GM21786 (cell line): ENCODE results near the gene PLAAT2.
"Not testable (repeated sequence)": the region's sequence is repeated elsewhere in the genome, so short reads cannot be mapped to it uniquely, and the experiment has no call there.

Experiments used
- ATAC-seq: cut with Tn5 transposase; IDR thresholded peaks from one replicate; pipeline ENCODE4 v1.9.1; 2021; ENCODE audit not compliant: unreplicated experiment

Gene PLAAT2

DNA sequence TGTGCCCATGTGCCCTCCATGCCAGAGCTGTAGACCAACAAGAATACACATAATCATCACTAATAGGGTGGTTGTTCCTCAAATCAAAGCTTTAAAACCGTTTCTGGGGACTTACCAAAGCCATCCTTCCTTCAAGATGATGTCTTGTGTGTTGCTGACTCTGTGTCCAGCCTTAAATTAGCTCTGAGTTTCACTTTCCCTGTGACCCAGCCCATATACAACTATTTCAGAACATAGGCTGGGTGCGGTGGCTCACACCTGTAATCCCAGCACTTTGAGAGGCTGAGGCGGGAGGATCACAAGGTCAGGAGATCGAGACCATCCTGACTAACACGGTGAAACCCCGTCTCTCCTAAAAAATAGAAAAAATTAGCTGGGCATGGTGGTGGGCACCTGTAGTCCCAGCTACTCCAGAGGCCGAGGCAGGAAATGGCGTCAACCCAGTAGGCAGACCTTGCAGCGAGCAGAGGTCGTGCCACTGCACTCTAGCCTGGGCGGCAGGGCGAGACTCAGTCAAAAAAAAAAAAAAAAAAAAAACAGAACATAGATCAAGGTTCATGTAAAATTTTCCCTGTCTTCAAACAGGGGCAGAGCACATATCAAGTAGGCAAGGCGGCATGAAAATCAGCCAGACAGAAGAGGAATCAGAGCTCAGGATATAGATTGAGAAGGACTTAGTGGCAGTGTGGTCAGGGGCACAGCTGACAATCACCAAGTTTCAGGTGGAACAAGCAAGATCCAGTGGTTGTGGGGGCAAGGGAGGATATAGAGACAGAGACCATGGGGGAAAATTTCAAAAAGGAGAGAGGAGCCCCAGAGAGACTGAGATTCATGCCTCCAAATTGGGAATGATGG is at the start of gene PLAAT2:
Gene PLAAT2, minus strand, starts transcription at position 179 of the 855 bp plus-strand sequence. Its CDS starts 55 bp downstream, at position 124.
- ATAC-seq = no peak

- ATAC-seq = no peak
Measured at GRCh38 chr11:63612181-63612580, 49.0 kb upstream of the PLAAT2 start.

DNA sequence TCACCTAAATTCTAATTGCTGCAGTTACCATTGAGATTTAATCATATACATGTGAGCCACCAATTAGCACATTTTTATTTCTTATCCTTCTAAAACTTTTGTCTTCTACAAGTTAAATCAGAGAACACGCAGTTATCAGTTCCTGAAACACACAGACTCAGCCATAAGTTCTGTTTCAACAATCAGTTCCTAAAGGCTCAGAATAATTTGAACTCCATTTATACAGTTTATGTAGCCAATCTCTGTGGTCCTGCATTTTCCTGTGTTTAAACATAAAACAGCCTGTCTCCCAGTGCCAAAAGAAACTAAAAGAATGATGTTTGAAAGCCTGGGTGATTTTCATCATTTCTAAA is 48.2 kb upstream of the PLAAT2 start:
- ATAC-seq = no peak

- ATAC-seq = no peak
Measured at GRCh38 chr11:63610604-63611394, 47.6 kb upstream of the PLAAT2 start.

DNA sequence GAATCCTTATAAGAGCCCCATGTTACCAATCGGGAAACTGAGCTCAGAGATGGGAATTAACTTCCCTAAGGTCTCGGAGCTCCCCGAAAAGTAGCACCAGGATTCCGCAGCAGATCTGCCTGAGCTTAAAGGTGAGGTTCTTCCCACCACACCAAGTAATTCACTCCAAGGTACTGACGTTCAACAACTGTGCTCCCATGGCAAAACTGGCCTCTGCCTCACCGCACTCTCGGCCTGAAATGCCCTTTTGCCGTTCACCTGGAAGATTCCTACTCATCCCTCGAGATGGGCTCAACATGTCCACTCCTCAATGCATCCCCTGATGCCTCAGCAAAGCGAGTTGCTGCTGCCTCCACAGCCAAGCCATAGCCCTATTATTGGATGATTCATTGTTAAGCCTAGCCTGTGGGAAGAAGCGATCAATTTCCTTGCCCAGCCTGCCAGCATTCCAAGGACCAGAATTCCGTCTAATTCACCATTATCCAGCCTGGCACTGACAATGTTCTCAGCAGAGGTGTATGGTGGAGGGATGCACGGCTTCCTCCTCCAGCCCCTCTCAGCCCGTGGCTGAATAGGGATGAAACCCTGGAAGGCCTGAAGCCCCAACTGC is 46.9 kb upstream of the PLAAT2 start:
- ATAC-seq = no peak

- no peak for ATAC-seq
Measured at GRCh38 chr11:63609536-63609935, 46.4 kb upstream of the PLAAT2 start.

- ATAC-seq = no peak
Measured at GRCh38 chr11:63608353-63609345, 45.5 kb upstream of the PLAAT2 start.

DNA sequence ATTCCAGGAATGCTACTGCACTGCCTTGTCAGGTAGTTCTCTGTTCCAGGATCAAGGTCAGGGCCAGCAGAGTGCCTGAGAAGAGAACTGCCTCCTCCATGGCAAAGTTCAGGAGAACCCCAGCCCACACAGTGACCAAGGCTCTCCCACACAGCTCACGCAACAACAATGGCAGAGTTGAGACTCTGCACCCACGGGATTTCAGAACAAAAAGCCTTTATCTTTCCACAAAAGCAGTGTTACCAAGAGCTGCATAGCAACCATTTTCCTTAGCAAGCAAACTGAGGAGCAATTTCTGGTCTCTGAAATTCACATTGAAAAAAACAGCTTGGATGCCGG is 40.0 kb upstream of the PLAAT2 start:
- no peak for ATAC-seq

GRCh38 chr11:63602290-63603179 is 39.4 kb upstream of the PLAAT2 start:
- ATAC-seq = not testable (repeated sequence)

DNA sequence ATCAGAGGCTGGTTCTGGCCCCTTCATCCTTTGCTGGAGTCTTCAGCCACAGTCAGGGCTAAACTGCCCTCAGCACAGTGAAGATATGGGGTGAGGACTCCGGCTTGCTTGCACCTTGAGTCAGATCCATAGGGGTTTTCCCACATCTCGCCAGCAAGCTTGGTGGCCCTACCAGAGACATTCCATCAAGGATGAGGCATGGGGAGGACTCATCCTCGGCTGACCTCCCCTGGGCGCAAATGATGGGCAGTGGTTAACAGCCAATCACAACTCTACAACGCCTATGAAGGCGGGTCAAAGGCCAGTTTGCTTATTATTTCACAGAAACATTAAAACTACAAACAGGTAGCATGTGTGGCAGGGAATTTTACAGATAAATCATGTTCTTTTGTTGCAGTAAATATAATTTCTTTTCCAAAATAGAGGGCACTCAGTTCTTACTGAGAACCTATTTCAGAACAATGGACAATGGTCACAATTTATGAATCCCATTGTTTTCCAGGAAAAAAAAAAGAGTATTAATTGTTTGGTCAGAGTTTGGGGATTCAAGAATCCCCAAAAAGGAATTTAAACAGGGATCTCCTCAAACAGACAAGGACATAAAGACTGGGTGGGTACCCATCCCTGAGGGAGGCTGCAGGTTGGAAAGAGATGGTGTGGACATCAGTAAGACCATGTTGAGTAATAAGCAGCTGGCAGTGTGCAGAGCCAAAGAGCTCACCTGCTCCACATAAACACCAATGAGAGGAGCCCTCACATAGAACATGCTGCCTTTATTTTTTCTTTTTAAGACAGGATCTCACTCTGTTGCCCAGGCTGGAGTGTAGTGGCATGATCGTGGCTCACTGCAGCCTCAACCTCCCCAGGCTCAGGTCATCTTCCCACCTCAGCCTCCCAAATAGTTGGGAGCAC is 36.3 kb upstream of the PLAAT2 start:
- no peak for ATAC-seq

- no peak for ATAC-seq
Measured at GRCh38 chr11:63598556-63598955, 35.4 kb upstream of the PLAAT2 start.

- ATAC-seq = no peak
Measured at GRCh38 chr11:63595296-63595695, 32.1 kb upstream of the PLAAT2 start.

- ATAC-seq = no peak
Measured at GRCh38 chr11:63592975-63593395, 29.8 kb upstream of the PLAAT2 start.

GRCh38 chr11:63590024-63590788 is 27.0 kb upstream of the PLAAT2 start:
- ATAC-seq = no peak

- no peak for ATAC-seq
Measured at GRCh38 chr11:63589000-63589399, 25.8 kb upstream of the PLAAT2 start.

GRCh38 chr11:63586451-63587166 is 23.4 kb upstream of the PLAAT2 start:
- no peak for ATAC-seq

- ATAC-seq = no peak
Measured at GRCh38 chr11:63583357-63583677, 20.1 kb upstream of the PLAAT2 start.
